Ovary (tissue), 1 donor: ENCODE data around the gene FAM229A.

Source experiments
- EP300 ChIP-seq: sonication (generic); formaldehyde crosslinking; IDR thresholded peaks from one replicate; pipeline ENCODE4 v1.6.1; 2017; ENCODE audit warnings: antibody characterized with exemption
- POLR2A ChIP-seq: fragments of 450-650 bp; IDR thresholded peaks from one replicate; pipeline ENCODE4 v1.6.1; 2017; ENCODE audit warnings: antibody characterized with exemption, mild to moderate bottlenecking, moderate library complexity

DNA sequence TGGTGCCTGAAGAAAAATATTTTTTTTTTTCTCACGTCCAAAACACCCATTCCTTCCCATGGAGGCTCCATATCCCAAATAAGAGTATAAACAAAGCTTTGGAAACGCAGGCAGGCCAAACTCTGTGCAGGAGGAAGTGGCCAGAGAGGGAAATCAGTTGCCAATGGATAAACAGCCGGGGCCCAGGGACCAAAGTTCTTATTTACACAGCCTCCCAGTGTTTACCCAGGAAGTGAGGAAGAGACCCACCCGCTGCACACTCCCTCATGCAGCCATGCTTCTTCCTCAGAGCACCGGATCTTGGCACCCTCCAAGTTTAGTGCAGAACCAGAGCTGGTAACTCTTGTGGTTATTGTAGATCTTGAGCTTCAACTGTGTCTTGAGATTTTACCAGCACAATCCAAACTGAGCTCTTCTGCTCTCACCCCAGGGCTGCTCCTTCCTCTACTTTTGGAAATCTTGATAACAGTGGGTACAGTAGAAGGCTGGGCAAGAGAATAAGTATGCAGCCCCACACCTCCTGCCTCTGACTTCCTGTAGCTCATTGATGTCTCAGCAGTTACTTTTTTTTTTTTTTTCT, 40.5 kb downstream of the FAM229A start:
- no peak for TF ChIP-seq POLR2A
- TF ChIP-seq EP300: no peak
